Measurements from ENCODE around the gene COL27A1. TPM values are rescaled to one million over a fixed set of nuclear protein-coding genes. Genes with fewer than 3 reads are reported as not detected.
A peak's percentile ranks its signal among the peaks of the same experiment; 100 is the strongest.

Gene COL27A1
- total and polyA plus RNA-seq, 12 donors, result 3.0 to 99.8 (median 11.9) TPM

GRCh38 chr9:114151426-114151956, 3.8 kb upstream of the COL27A1 start:
- no peaks in the 10 kb centered on the region for H3K36me3 ChIP-seq (replicated peaks in 1 of 2)
- intact Hi-C loops (cut with DNase I), result loop anchor here (5.0 kb wide), 2 partner anchors 64 to 121 kb away; no protein-coding TSS in a partner anchor
- peaks cover 15 to 17% of the 10 kb centered on the region in 2 donors for H3K4me1 ChIP-seq (replicated peaks in 1 of 2)
- no peak overlapping the region for H3K4me3 ChIP-seq
- 61 to 83% (median 62%) methylated on average over 3 to 5 of the region's 5 CpGs for WGBS, 4 donors
- no peak for DNase-seq
- TF ChIP-seq CTCF (IDR thresholded peaks at IDR 0.05) (no peak), POLR2A (IDR thresholded peaks at IDR 0.05) (no peak)
- H3K9me3 ChIP-seq (replicated peaks in 1 of 3), result no peaks in the 10 kb centered on the region
- H3K27ac ChIP-seq, result no peak overlapping the region
- peaks cover 15% of the 10 kb centered on the region for H3K27me3 ChIP-seq

- no peaks in the 10 kb centered on the region for H3K36me3 ChIP-seq (replicated peaks in 1 of 2)
- H3K9me3 ChIP-seq (replicated peaks in 1 of 3), result no peaks in the 10 kb centered on the region
- intact Hi-C loops (cut with DNase I), result loop anchor here (2.0 to 5.0 kb wide), 3 partner anchors 67 to 137 kb away; no protein-coding TSS in a partner anchor
- H3K4me3 ChIP-seq, result peak overlapping the region in 1 of 4 donors; percentile 39
- WGBS, 4 donors, result 1 to 3% (median 2%) methylated on average over 27 to 80 of the region's 80 CpGs
- TF ChIP-seq POLR2A (IDR thresholded peaks at IDR 0.05) (no peak), CTCF (IDR thresholded peaks at IDR 0.05) (no peak)
- H3K4me1 ChIP-seq (replicated peaks in 1 of 2), result peaks cover 15 to 17% of the 10 kb centered on the region in 2 donors
- DNase-seq, result peak in 1 of 7 donors; percentile 43
- peaks cover 15% of the 10 kb centered on the region for H3K27me3 ChIP-seq
- no peak overlapping the region for H3K27ac ChIP-seq
Measured at GRCh38 chr9:114153761-114154599, 1.4 kb upstream of the COL27A1 start.

GRCh38 chr9:114154600-114155102, 686 bp upstream of the COL27A1 start:
- intact Hi-C loops (cut with DNase I), result loop anchor here (2.0 to 5.0 kb wide), 4 partner anchors 67 to 136 kb away; no protein-coding TSS in a partner anchor
- Histone ChIP-seq H3K4me1 (replicated peaks in 1 of 2) (peaks cover 15 to 17% of the 10 kb centered on the region in 2 donors), H3K36me3 (replicated peaks in 1 of 2) (no peaks in the 10 kb centered on the region), H3K9me3 (replicated peaks in 1 of 3) (no peaks in the 10 kb centered on the region), H3K27ac (no peak overlapping the region), H3K27me3 (peaks cover 15% of the 10 kb centered on the region), H3K4me3 (peak overlapping the region in 1 of 4 donors; percentile 80)
- WGBS, 4 donors, result 3 to 4% (median 4%) methylated on average over 21 to 23 of the region's 23 CpGs
- no peak for TF ChIP-seq POLR2A (IDR thresholded peaks at IDR 0.05)
- no peak for TF ChIP-seq CTCF (IDR thresholded peaks at IDR 0.05)
- DNase-seq, result no peak

All from adrenal gland (tissue), 12 donors.